GM21447 (cell line): ENCODE data around the gene AGXT.

ENCODE experiments used
- ATAC-seq: cut with Tn5 transposase; IDR thresholded peaks from one replicate; pipeline ENCODE4 v1.9.1; 2021; ENCODE audit not compliant: unreplicated experiment

Gene AGXT

GRCh38 chr2:240884745-240885144 is 16.1 kb downstream of the AGXT start:
- no peak for ATAC-seq

GRCh38 chr2:240885566-240885965 is 16.9 kb downstream of the AGXT start:
- ATAC-seq: no peak

- ATAC-seq: no peak
Measured at GRCh38 chr2:240886023-240886565, 17.5 kb downstream of the AGXT start.

- ATAC-seq: no peak
Measured at GRCh38 chr2:240886678-240887609, 18.3 kb downstream of the AGXT start.

GRCh38 chr2:240887631-240888030 is 19.0 kb downstream of the AGXT start:
- no peak for ATAC-seq

GRCh38 chr2:240888130-240888889 is 19.7 kb downstream of the AGXT start:
- ATAC-seq: no peak

GRCh38 chr2:240888890-240889573 is 20.4 kb downstream of the AGXT start:
- ATAC-seq: no peak

- no peak for ATAC-seq
Measured at GRCh38 chr2:240889601-240890560, 21.3 kb downstream of the AGXT start.

GRCh38 chr2:240890691-240891090 is 22.1 kb downstream of the AGXT start:
- ATAC-seq: no peak

- no peak for ATAC-seq
Measured at GRCh38 chr2:240891492-240892340, 23.1 kb downstream of the AGXT start.

- ATAC-seq: no peak
Measured at GRCh38 chr2:240892356-240892755, 23.7 kb downstream of the AGXT start.

GRCh38 chr2:240892925-240893324 is 24.3 kb downstream of the AGXT start:
- ATAC-seq: no peak

- ATAC-seq: no peak
Measured at GRCh38 chr2:240893363-240893844, 24.8 kb downstream of the AGXT start.

- ATAC-seq: no peak
Measured at GRCh38 chr2:240894006-240894405, 25.4 kb downstream of the AGXT start.

- ATAC-seq: no peak
Measured at GRCh38 chr2:240894836-240895558, 26.4 kb downstream of the AGXT start.

- no peak for ATAC-seq
Measured at GRCh38 chr2:240895656-240896388, 27.2 kb downstream of the AGXT start, which contains the start of gene MAB21L4. Gene MAB21L4, minus strand, starts transcription at chr2:240896156. Its CDS starts 159 bp downstream, at chr2:240895997.

GRCh38 chr2:240896394-240896793 is 27.8 kb downstream of the AGXT start:
- ATAC-seq: no peak
